OCI-LY7 (cell line): ENCODE measurements around the gene YARS2.

Experiments
- EZH2phosphoT487 ChIP-seq: fragments of 200-600 bp; sonication (generic); IDR thresholded peaks from 2 replicates; pipeline ENCODE4 v1.6.1; 2018; ENCODE audit warnings: low read depth, borderline replicate concordance, mild to moderate bottlenecking, mixed run types, antibody characterized with exemption, low read length, moderate library complexity, mixed read lengths
- TF ChIP-seq, protein P1 (sequence below): fragments of 200-600 bp; sonication (generic); conservative IDR thresholded peaks from 2 replicates; pipeline ENCODE4 v1.5.1; 2014; ENCODE audit warnings: mild to moderate bottlenecking, antibody characterized with exemption, low read length, moderate library complexity, mixed read lengths

DNA sequence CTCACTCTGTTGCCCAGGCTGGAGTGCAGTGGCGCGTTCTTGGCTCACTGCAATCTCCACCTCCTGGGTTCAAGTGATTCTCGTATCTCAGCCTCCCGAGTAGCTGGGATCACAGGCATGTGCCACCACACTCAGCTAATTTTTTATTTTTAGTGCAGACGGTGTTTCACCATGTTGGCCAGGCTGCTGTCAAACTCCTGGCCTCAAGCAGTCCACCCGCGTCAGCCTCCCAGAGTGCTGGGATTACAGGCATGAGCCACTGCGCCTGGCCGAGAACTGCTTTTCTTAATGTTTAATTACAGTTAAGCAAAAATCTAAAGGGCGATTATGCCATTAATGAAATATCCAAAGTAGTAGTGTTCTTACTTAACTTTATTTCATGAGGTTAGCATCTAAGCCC lies 13.6 kb downstream of the YARS2 start:
- TF ChIP-seq, protein P1, sequence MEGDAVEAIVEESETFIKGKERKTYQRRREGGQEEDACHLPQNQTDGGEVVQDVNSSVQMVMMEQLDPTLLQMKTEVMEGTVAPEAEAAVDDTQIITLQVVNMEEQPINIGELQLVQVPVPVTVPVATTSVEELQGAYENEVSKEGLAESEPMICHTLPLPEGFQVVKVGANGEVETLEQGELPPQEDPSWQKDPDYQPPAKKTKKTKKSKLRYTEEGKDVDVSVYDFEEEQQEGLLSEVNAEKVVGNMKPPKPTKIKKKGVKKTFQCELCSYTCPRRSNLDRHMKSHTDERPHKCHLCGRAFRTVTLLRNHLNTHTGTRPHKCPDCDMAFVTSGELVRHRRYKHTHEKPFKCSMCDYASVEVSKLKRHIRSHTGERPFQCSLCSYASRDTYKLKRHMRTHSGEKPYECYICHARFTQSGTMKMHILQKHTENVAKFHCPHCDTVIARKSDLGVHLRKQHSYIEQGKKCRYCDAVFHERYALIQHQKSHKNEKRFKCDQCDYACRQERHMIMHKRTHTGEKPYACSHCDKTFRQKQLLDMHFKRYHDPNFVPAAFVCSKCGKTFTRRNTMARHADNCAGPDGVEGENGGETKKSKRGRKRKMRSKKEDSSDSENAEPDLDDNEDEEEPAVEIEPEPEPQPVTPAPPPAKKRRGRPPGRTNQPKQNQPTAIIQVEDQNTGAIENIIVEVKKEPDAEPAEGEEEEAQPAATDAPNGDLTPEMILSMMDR: no peak
- TF ChIP-seq EZH2phosphoT487: no peak
